Gastrocnemius medialis (tissue), 4 donors: ENCODE measurements around the gene EIF5. TPM values are rescaled to one million over a fixed set of nuclear protein-coding genes. Genes with fewer than 3 reads are reported as not detected.

Experiments used
- ATAC-seq, 2 donors: fragments of 150-250 bp; one replicate each; pipeline ENCODE4 v1.9.1; 2016
- DNase-seq, 2 donors: peaks; one replicate each; pipeline ENCODE4 v3.0.0-alpha.2; 2019
- H3K27ac ChIP-seq, 4 donors: fragments of 200-600 bp; sonication (generic); 1 replicate in 1 of 4; 2 replicates in 3 of 4; pipeline ENCODE4 v1.5.1; 2016 to 2018; ENCODE audit warnings: mild to moderate bottlenecking in 2 of 4, moderate library complexity in 1 of 4
- H3K27me3 ChIP-seq, 3 donors: fragments of 200-600 bp; sonication (generic) in 2 of 3; 1 replicate in 1 of 3; 2 replicates in 2 of 3; pipeline versions ENCODE4 v1.5.1 to v1.6.0; 2016 to 2019; ENCODE audit warnings: mild to moderate bottlenecking in 1 of 3, moderate library complexity in 1 of 3
- H3K36me3 ChIP-seq, 2 donors: fragments of 200-600 bp; sonication (generic) in 1 of 2; one replicate each; pipeline ENCODE4 v1.5.1; 2017 to 2018
- H3K4me1 ChIP-seq, 2 donors: fragments of 200-600 bp; sonication (generic) in 1 of 2; one replicate each; pipeline ENCODE4 v1.5.1; 2016 to 2017; ENCODE audit warnings: mild to moderate bottlenecking in 2 of 2
- H3K4me3 ChIP-seq, 4 donors: fragments of 200-600 bp; sonication (generic) in 3 of 4; 1 replicate in 1 of 4; 2 replicates in 3 of 4; pipeline ENCODE4 v1.5.1; 2016 to 2019; ENCODE audit warnings: mild to moderate bottlenecking in 2 of 4
- H3K9me3 ChIP-seq, 3 donors: fragments of 200-600 bp; sonication (generic) in 2 of 3; 1 replicate in 1 of 3; 2 replicates in 2 of 3; pipeline ENCODE4 v1.5.1; 2016 to 2019
- CTCF ChIP-seq, 5 experiments: fragments of 450-650 bp in 3 of 5; fragments of 200-600 bp in 2 of 5; sonication (generic) in 2 of 5; IDR thresholded peaks in 4 of 5; conservative IDR thresholded peaks in 1 of 5; 1 replicate in 4 of 5; 2 replicates in 1 of 5; pipeline ENCODE4 v1.5.1; 2016 to 2019; ENCODE audit warnings: antibody characterized with exemption in 5 of 5, mild to moderate bottlenecking in 3 of 5, moderate library complexity in 3 of 5
- POLR2A ChIP-seq, 2 donors: fragments of 450-650 bp; IDR thresholded peaks; one replicate each; pipeline ENCODE4 v1.6.1; 2017; ENCODE audit warnings: antibody characterized with exemption in 2 of 2, mild to moderate bottlenecking in 2 of 2, moderate library complexity in 2 of 2
- in situ Hi-C, 4 donors: fragments of 200-750 bp; cut with MboI; loops; one replicate each; pipeline versions ENCODE4 v1.15.0 to v1.8.0; 2017; ENCODE audit warnings: low sequenced_read_pairs in 4 of 4
- intact Hi-C: fragments of 100-400 bp; cut with DNase I; formaldehyde crosslinking; loops from one replicate; pipeline ENCODE4 v1.15.1; 2023; ENCODE audit warnings: low total_unique reads
- total RNA-seq, 4 donors: library from RNA; depleted of rRNA; stranded (reverse); fragments of >200 nt; gene quantifications; one replicate each; pipeline versions ENCODE4 v1.1.0 to v1.2.3, GENCODE V29; 2016

The EIF5 gene
- total RNA-seq, 4 donors from 2014 or later, result 313 to 538 (median 374) TPM

- Histone ChIP-seq H3K27ac (peak overlapping the region; percentile 92 to 100 (median 98)), H3K4me1 (peaks cover 29 to 36% of the 10 kb centered on the region in 2 donors), H3K27me3 (no peaks in the 10 kb centered on the region), H3K9me3 (no peaks in the 10 kb centered on the region), H3K4me3 (peak overlapping the region; percentile 80 to 100 (median 84)), H3K36me3 (peaks cover 4 to 44% of the 10 kb centered on the region in 2 donors)
- DNase-seq, result peak; percentile 54 to 67
- intact Hi-C loops (loop anchor here (1.0 to 5.0 kb wide), 4 partner anchors 20 to 1018 kb away; partner anchors contain the start of gene ZNF839), in situ Hi-C loops (loop anchor here in 1 of 4 donors (10.0 kb wide), 1 partner anchor 60 kb away; no protein-coding TSS in a partner anchor)
- peak; percentile 49 to 55 for ATAC-seq
- no peak for TF ChIP-seq CTCF (IDR thresholded peaks at IDR 0.05 in 4 of 5, conservative IDR thresholded peaks at IDR 0.05 in 1 of 5)
- TF ChIP-seq POLR2A (IDR thresholded peaks at IDR 0.05), result peak in 1 of 2 donors; percentile 19
Measured at GRCh38 chr14:103334644-103335622, 896 bp downstream of the EIF5 start.

GRCh38 chr14:103336191-103336590 lies 2.2 kb downstream of the EIF5 start:
- no peaks in the 10 kb centered on the region for H3K27me3 ChIP-seq
- H3K4me3 ChIP-seq, result peak overlapping the region in 2 of 4 donors; percentile 87 to 100
- no peak for ATAC-seq
- no peak for DNase-seq
- H3K4me1 ChIP-seq, result peaks cover 34 to 44% of the 10 kb centered on the region in 2 donors
- no peaks in the 10 kb centered on the region for H3K9me3 ChIP-seq
- H3K27ac ChIP-seq, result peak overlapping the region; percentile 92 to 100 (median 98)
- no peak for TF ChIP-seq CTCF (IDR thresholded peaks at IDR 0.05 in 4 of 5, conservative IDR thresholded peaks at IDR 0.05 in 1 of 5)
- no peak for TF ChIP-seq POLR2A (IDR thresholded peaks at IDR 0.05)
- in situ Hi-C loops, result loop anchor here in 1 of 4 donors (10.0 kb wide), 1 partner anchor 59 kb away; no protein-coding TSS in a partner anchor
- intact Hi-C loops, result no loop called here
- H3K36me3 ChIP-seq, result peaks cover 4 to 57% of the 10 kb centered on the region in 2 donors

GRCh38 chr14:103337794-103338193 lies 3.8 kb downstream of the EIF5 start:
- intact Hi-C loops, result no loop called here
- H3K4me1 ChIP-seq, result peaks cover 26 to 32% of the 10 kb centered on the region in 2 donors
- no peak overlapping the region for H3K27ac ChIP-seq

GRCh38 chr14:103339561-103339960 lies 5.5 kb downstream of the EIF5 start:
- H3K9me3 ChIP-seq, result no peaks in the 10 kb centered on the region
- peaks cover 4 to 91% of the 10 kb centered on the region in 2 donors for H3K36me3 ChIP-seq
- no peaks in the 10 kb centered on the region for H3K27me3 ChIP-seq
- DNase-seq (no peak), ATAC-seq (no peak)
- peaks cover 22 to 32% of the 10 kb centered on the region in 2 donors for H3K4me1 ChIP-seq
- TF ChIP-seq CTCF (IDR thresholded peaks at IDR 0.05 in 4 of 5, conservative IDR thresholded peaks at IDR 0.05 in 1 of 5) (no peak), POLR2A (IDR thresholded peaks at IDR 0.05) (no peak)
- in situ Hi-C loops (loop anchor here in 1 of 4 donors (10.0 kb wide), 1 partner anchor 55 kb away; no protein-coding TSS in a partner anchor), intact Hi-C loops (no loop called here)
- no peak overlapping the region for H3K27ac ChIP-seq
- no peak overlapping the region for H3K4me3 ChIP-seq

More at GRCh38 chr14:103337794-103338193, 3.8 kb downstream of the EIF5 start:
- ATAC-seq, result no peak
- no peak for TF ChIP-seq POLR2A (IDR thresholded peaks at IDR 0.05)
- TF ChIP-seq CTCF (IDR thresholded peaks at IDR 0.05 in 4 of 5, conservative IDR thresholded peaks at IDR 0.05 in 1 of 5), result no peak
- Histone ChIP-seq H3K27me3 (no peaks in the 10 kb centered on the region), H3K4me3 (no peak overlapping the region), H3K9me3 (no peaks in the 10 kb centered on the region), H3K36me3 (peaks cover 4 to 73% of the 10 kb centered on the region in 2 donors)
- no peak for DNase-seq
- in situ Hi-C loops, result loop anchor here in 1 of 4 donors (10.0 kb wide), 1 partner anchor 57 kb away; no protein-coding TSS in a partner anchor
